ENCODE measurements around the gene SZT2.

DNA sequence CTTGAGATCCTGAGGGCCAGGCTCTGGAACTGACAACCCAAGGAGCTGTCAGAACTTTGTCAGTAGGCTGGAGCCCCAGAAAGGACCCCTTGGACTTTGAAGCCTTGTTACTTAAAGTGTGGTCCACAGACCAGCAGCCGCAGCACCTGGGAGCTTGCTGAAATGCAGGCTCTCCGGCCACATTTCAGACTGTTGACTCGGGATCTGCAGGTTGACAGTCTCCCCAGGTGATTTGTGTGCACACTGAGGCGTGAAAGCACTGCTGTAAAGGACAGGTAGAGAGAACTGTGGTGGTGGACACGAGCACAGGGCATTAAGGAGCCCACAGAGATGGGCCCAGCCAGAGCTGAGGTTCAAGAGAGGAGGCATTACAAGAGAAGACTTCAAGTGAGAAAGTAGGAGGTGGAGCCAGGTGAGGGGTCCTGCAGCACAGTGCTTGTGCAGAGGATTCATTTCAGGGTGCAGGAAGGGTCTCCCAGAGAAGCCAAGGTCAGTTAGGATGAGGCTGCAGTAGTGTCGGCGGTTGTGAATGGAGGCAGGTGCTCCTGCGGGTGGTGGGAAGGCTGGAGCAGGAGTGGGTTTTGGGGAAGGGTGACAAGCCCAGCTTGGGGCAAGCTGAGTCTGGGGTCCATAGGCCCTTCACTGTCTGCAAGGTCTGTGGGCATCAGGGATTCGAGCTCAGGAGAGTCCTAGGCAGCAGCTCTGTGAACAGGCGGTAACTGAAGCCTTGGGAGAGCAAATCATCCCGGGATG lies 59.4 kb downstream of the SZT2 start:
- no peak for TF ChIP-seq CBFB (IDR thresholded peaks at IDR 0.05; ENCODE audit: low read depth)
- TF ChIP-seq NFYA (IDR thresholded peaks at IDR 0.05; ENCODE audit: borderline replicate concordance, low read depth, low read length): no peak
- TF ChIP-seq ZNF384 (IDR thresholded peaks at IDR 0.05; ENCODE audit: borderline replicate concordance, low read depth, low read length): no peak
- TF ChIP-seq SIX5 (IDR thresholded peaks at IDR 0.05; ENCODE audit: low read depth, low read length, severe bottlenecking): no peak
- no peak for TF ChIP-seq POLR2A (IDR thresholded peaks at IDR 0.05; ENCODE audit: low read depth, low read length)
- TF ChIP-seq CHD4 (IDR thresholded peaks at IDR 0.05): no peak
- TF ChIP-seq RB1 (IDR thresholded peaks at IDR 0.05; ENCODE audit: borderline replicate concordance): no peak
- TF ChIP-seq, protein P1, sequence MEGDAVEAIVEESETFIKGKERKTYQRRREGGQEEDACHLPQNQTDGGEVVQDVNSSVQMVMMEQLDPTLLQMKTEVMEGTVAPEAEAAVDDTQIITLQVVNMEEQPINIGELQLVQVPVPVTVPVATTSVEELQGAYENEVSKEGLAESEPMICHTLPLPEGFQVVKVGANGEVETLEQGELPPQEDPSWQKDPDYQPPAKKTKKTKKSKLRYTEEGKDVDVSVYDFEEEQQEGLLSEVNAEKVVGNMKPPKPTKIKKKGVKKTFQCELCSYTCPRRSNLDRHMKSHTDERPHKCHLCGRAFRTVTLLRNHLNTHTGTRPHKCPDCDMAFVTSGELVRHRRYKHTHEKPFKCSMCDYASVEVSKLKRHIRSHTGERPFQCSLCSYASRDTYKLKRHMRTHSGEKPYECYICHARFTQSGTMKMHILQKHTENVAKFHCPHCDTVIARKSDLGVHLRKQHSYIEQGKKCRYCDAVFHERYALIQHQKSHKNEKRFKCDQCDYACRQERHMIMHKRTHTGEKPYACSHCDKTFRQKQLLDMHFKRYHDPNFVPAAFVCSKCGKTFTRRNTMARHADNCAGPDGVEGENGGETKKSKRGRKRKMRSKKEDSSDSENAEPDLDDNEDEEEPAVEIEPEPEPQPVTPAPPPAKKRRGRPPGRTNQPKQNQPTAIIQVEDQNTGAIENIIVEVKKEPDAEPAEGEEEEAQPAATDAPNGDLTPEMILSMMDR (IDR thresholded peaks at IDR 0.05 in 2 of 3, conservative IDR thresholded peaks at IDR 0.05 in 1 of 3; ENCODE audit: control insufficient read depth in 2 of 3, extremely low read depth in 1 of 3, insufficient read depth in 1 of 3, low read depth in 3 of 3, low read length in 3 of 3): no peak
- TF ChIP-seq TARDBP (IDR thresholded peaks at IDR 0.05; ENCODE audit: borderline replicate concordance): no peak
- no peak for TF ChIP-seq BACH1 (IDR thresholded peaks at IDR 0.05; ENCODE audit: borderline replicate concordance)
- no peak for TF ChIP-seq STAT3 (IDR thresholded peaks at IDR 0.05; ENCODE audit: low read depth, low read length)
- TF ChIP-seq LARP7 (IDR thresholded peaks at IDR 0.05): no peak
- TF ChIP-seq CBX5 (IDR thresholded peaks at IDR 0.05; ENCODE audit: low read depth): no peak

Data from GM12878 (cell line).